ENCODE measurements around the gene NTNG1. TPM values are rescaled to one million over a fixed set of nuclear protein-coding genes. Genes with fewer than 3 reads are reported as not detected.

NTNG1 gene
- total RNA-seq, 1 experiment from 2014 or later, result 2.3 TPM

GRCh38 chr1:107315652-107316051 is 174.8 kb downstream of the NTNG1 start:
- ATAC-seq (no peak), DNase-seq (ENCODE audit: low spot score) (no peak)
- Mint-ChIP-seq H3K36me3 (no peaks in the 10 kb centered on the region), H3K9me3 (no peaks in the 10 kb centered on the region), H3K4me1 (no peaks in the 10 kb centered on the region), H3K27me3 (ENCODE audit: low read depth) (no peaks in the 10 kb centered on the region), H3K4me3 (no peak overlapping the region), H3K27ac (no peak overlapping the region)
- CTCF ChIA-PET, result interaction anchor here (0.6 kb wide), 1 partner anchor 377 kb away, joined by 3 read pairs; no protein-coding TSS in a partner anchor
- POLR2A ChIA-PET, result no interaction called here
- TF ChIP-seq, protein P1, sequence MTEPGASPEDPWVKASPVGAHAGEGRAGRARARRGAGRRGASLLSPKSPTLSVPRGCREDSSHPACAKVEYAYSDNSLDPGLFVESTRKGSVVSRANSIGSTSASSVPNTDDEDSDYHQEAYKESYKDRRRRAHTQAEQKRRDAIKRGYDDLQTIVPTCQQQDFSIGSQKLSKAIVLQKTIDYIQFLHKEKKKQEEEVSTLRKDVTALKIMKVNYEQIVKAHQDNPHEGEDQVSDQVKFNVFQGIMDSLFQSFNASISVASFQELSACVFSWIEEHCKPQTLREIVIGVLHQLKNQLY (CRISPR knock-in tag; IDR thresholded peaks at IDR 0.05), result no peak
- TF ChIP-seq IRF1 (CRISPR knock-in tag; IDR thresholded peaks at IDR 0.05) (no peak), E2F4 (CRISPR knock-in tag; IDR thresholded peaks at IDR 0.05; ENCODE audit: borderline replicate concordance, low read depth) (no peak), ZBTB21 (CRISPR knock-in tag; IDR thresholded peaks at IDR 0.05; ENCODE audit: borderline replicate concordance) (no peak), MYBL2 (CRISPR knock-in tag; IDR thresholded peaks at IDR 0.05) (no peak), CREM (CRISPR knock-in tag; IDR thresholded peaks at IDR 0.05) (no peak), PRRX2 (CRISPR knock-in tag; IDR thresholded peaks at IDR 0.05) (no peak), ZBTB43 (CRISPR knock-in tag; IDR thresholded peaks at IDR 0.05) (no peak), E2F1 (CRISPR knock-in tag; IDR thresholded peaks at IDR 0.05) (no peak), TEAD1 (CRISPR knock-in tag; IDR thresholded peaks at IDR 0.05) (no peak), HMGA2 (CRISPR knock-in tag; IDR thresholded peaks at IDR 0.05) (no peak), NFATC4 (CRISPR knock-in tag; IDR thresholded peaks at IDR 0.05) (no peak)
- TF ChIP-seq, protein P2, sequence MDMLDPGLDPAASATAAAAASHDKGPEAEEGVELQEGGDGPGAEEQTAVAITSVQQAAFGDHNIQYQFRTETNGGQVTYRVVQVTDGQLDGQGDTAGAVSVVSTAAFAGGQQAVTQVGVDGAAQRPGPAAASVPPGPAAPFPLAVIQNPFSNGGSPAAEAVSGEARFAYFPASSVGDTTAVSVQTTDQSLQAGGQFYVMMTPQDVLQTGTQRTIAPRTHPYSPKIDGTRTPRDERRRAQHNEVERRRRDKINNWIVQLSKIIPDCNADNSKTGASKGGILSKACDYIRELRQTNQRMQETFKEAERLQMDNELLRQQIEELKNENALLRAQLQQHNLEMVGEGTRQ (CRISPR knock-in tag; IDR thresholded peaks at IDR 0.05), result no peak
- TF ChIP-seq, protein P3, sequence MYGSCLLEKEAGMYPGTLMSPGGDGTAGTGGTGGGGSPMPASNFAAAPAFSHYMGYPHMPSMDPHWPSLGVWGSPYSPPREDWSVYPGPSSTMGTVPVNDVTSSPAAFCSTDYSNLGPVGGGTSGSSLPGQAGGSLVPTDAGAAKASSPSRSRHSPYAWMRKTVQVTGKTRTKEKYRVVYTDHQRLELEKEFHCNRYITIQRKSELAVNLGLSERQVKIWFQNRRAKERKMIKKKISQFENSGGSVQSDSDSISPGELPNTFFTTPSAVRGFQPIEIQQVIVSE (CRISPR knock-in tag; IDR thresholded peaks at IDR 0.05; ENCODE audit: borderline replicate concordance), result no peak

DNA sequence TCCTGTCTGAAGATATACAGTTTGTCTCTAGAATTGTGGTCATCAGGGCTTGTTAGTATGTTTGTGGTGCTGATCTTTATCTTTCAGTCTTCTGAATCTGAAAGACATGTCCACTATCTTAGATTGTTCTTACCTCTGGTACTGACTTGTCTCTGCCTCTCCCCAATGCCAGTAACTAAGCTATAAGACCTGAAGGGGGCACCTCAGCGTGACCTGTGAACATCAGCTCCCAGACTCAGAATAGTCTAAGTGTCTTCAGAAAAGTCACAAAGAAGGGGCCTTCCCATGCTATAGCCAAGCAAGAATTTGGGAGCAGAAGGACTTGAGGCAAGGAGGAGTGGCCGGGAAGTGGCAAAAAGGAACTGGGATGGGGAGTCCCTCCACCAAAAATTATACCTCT is 178.1 kb downstream of the NTNG1 start:
- Mint-ChIP-seq H3K9me3 (no peaks in the 10 kb centered on the region), H3K36me3 (no peaks in the 10 kb centered on the region), H3K4me3 (no peak overlapping the region), H3K4me1 (peaks cover 6% of the 10 kb centered on the region), H3K27me3 (ENCODE audit: low read depth) (no peaks in the 10 kb centered on the region), H3K27ac (no peak overlapping the region)
- ATAC-seq (peak; percentile 88), DNase-seq (ENCODE audit: low spot score) (no peak)
- POLR2A ChIA-PET, result no interaction called here
- CTCF ChIA-PET, result interaction anchor here (0.7 to 1.9 kb wide), 9 partner anchors 12 to 414 kb away, joined by 3 to 6 read pairs (median 4); no protein-coding TSS in a partner anchor
- TF ChIP-seq ZBTB43 (CRISPR knock-in tag; IDR thresholded peaks at IDR 0.05) (no peak), CTCF (IDR thresholded peaks at IDR 0.05) (no peak), ESRRA (CRISPR knock-in tag; IDR thresholded peaks at IDR 0.05; ENCODE audit: borderline replicate concordance) (no peak), FOXJ3 (CRISPR knock-in tag; IDR thresholded peaks at IDR 0.05; ENCODE audit: borderline replicate concordance) (no peak), TCF7 (CRISPR knock-in tag; IDR thresholded peaks at IDR 0.05; ENCODE audit: low read depth) (no peak), E2F1 (CRISPR knock-in tag; IDR thresholded peaks at IDR 0.05) (no peak), CREB1 (CRISPR knock-in tag; IDR thresholded peaks at IDR 0.05) (no peak), IRF2 (CRISPR knock-in tag; IDR thresholded peaks at IDR 0.05; ENCODE audit: borderline replicate concordance, low read depth) (no peak), NFATC4 (CRISPR knock-in tag; IDR thresholded peaks at IDR 0.05) (no peak)

All from WTC11 (cell line).